PC-9 (cell line): ENCODE measurements around the gene PTPRS.

Experiments used
- CTCF ChIP-seq: fragments of 200-600 bp; sonication (generic); conservative IDR thresholded peaks from 2 replicates; pipeline ENCODE4 v1.6.1; 2017; ENCODE audit warnings: mixed run types, antibody characterized with exemption, mild to moderate bottlenecking, moderate library complexity
- EZH2 ChIP-seq: fragments of 200-600 bp; sonication (generic); IDR thresholded peaks from 2 replicates; pipeline ENCODE4 v1.8.0; 2017; ENCODE audit warnings: antibody characterized with exemption, low read depth

- TF ChIP-seq CTCF (no peak), EZH2 (no peak)
Measured at GRCh38 chr19:5361407-5361806, 20.8 kb upstream of the PTPRS start.
